Lung (tissue), 12 donors: ENCODE results near the gene TRMT61A. TPM values are rescaled to one million over a fixed set of nuclear protein-coding genes. Genes with fewer than 3 reads are reported as not detected.

Experiments
- ATAC-seq: fragments of 200-7000 bp; cut with Tn5 transposase; one replicate; pipeline ENCODE4 v1.9.1; 2020; ENCODE audit warnings: moderate number of reproducible peaks; ENCODE audit not compliant: insufficient read depth, low FRiP score
- DNase-seq, 3 donors: peaks; one replicate each; pipeline ENCODE4 v3.0.0-alpha.2; 2013 to 2017
- H3K27ac ChIP-seq, 2 donors: one replicate each; pipeline ENCODE4 v1.5.1; 2013; ENCODE audit warnings: mild to moderate bottlenecking in 2 of 2, moderate library complexity in 2 of 2, control low read depth in 1 of 2, inconsistent platforms in 1 of 2, low read depth in 1 of 2, low read length in 1 of 2
- H3K27me3 ChIP-seq, 3 donors: one replicate each; pipeline ENCODE4 v1.5.1; 2013; ENCODE audit warnings: low read length in 2 of 3; ENCODE audit not compliant: control insufficient read depth in 3 of 3, insufficient read depth in 3 of 3
- H3K36me3 ChIP-seq, 4 donors: one replicate each; pipeline ENCODE4 v1.5.1; 2013; ENCODE audit warnings: low read length in 4 of 4, mild to moderate bottlenecking in 1 of 4, moderate library complexity in 1 of 4; ENCODE audit not compliant: control insufficient read depth in 4 of 4, insufficient read depth in 4 of 4
- H3K4me1 ChIP-seq, 5 donors: one replicate each; pipeline ENCODE4 v1.5.1; 2013; ENCODE audit warnings: low read length in 5 of 5, mild to moderate bottlenecking in 2 of 5, moderate library complexity in 1 of 5; ENCODE audit not compliant: control insufficient read depth in 5 of 5, insufficient read depth in 5 of 5
- H3K4me3 ChIP-seq: one replicate; pipeline ENCODE4 v1.5.1; 2013; ENCODE audit warnings: mild to moderate bottlenecking, control low read depth, moderate library complexity
- H3K9ac ChIP-seq, 2 donors: one replicate each; pipeline ENCODE4 v1.5.1; 2013; ENCODE audit warnings: low read length in 2 of 2, control low read depth in 1 of 2; ENCODE audit not compliant: insufficient read depth in 1 of 2
- H3K9me3 ChIP-seq, 4 donors: one replicate each; pipeline ENCODE4 v1.5.1; 2013; ENCODE audit warnings: low read length in 3 of 4, mild to moderate bottlenecking in 1 of 4, moderate library complexity in 1 of 4; ENCODE audit not compliant: control insufficient read depth in 4 of 4, insufficient read depth in 3 of 4
- CTCF ChIP-seq: IDR thresholded peaks from 2 replicates; pipeline ENCODE4 v1.5.1; 2012; ENCODE audit warnings: mild to moderate bottlenecking; ENCODE audit errors: control extremely low read depth, extremely low read depth
- WGBS, 2 donors: extraction: QIAGEN DNeasy Blood & Tissue Kit; methylation state at CpG; one replicate each; pipeline ENCODE4 v1.1.7; 2013; 5-methylcytosine and 5-hydroxymethylcytosine counted together
- polyA plus RNA-seq, 2 donors: library from polyadenylated mRNA; stranded (reverse); fragments of 200-250 nt; gene quantifications; one replicate each; pipeline ENCODE4 v1.2.1, GENCODE V29; 2013
- total RNA-seq, 2 donors: library from RNA; depleted of rRNA in 1 of 2; stranded (reverse); fragments of >200 nt in 1 of 2; gene quantifications; one replicate each; pipeline ENCODE4 v1.2.1, GENCODE V29; 2014 to 2021
- donor health status: control.
- donor health status: control.
- donor health status: Bipolar disorder and iron deficiency.
- donor health status: healthy.
- donor health status: DM: yes; HTN: yes; CAD: no.

TRMT61A gene
- total and polyA plus RNA-seq, 4 donors, result 11.9 to 21.5 (median 16.0) TPM

GRCh38 chr14:103540821-103541708, 12.1 kb downstream of the TRMT61A start:
- Histone ChIP-seq H3K4me3 (no peak overlapping the region), H3K36me3 (peaks cover 0 to 2% (median 0%) of the 10 kb centered on the region in 4 donors), H3K27me3 (no peaks in the 10 kb centered on the region), H3K9ac (no peak overlapping the region), H3K4me1 (peaks cover 4 to 50% (median 38%) of the 10 kb centered on the region in 5 donors), H3K9me3 (no peaks in the 10 kb centered on the region), H3K27ac (peak overlapping the region in 1 of 2 donors; percentile 90)
- ATAC-seq (no peak), DNase-seq (no peak)
- 58 to 75% methylated on average over 17 of the region's 17 CpGs for WGBS, 2 donors
- TF ChIP-seq CTCF, result no peak

- DNase-seq, result peak in 1 of 3 donors; percentile 22
- Histone ChIP-seq H3K27ac (peak overlapping the region in 1 of 2 donors; percentile 90), H3K4me3 (no peak overlapping the region), H3K27me3 (no peaks in the 10 kb centered on the region), H3K9me3 (no peaks in the 10 kb centered on the region), H3K4me1 (peaks cover 4 to 50% (median 38%) of the 10 kb centered on the region in 5 donors), H3K36me3 (no peaks in the 10 kb centered on the region), H3K9ac (no peak overlapping the region)
- TF ChIP-seq CTCF, result no peak
- ATAC-seq, result no peak
- 65 to 75% methylated on average over 33 of the region's 33 CpGs for WGBS, 2 donors
These were observed 13.0 kb downstream of the TRMT61A start for GRCh38 chr14:103541709-103542604.

GRCh38 chr14:103542605-103543088, 13.7 kb downstream of the TRMT61A start:
- ATAC-seq, result no peak
- TF ChIP-seq CTCF, result no peak
- Histone ChIP-seq H3K9me3 (no peaks in the 10 kb centered on the region), H3K27ac (peak overlapping the region in 1 of 2 donors; percentile 90), H3K4me3 (no peak overlapping the region), H3K9ac (no peak overlapping the region), H3K4me1 (peaks cover 4 to 50% (median 38%) of the 10 kb centered on the region in 5 donors), H3K27me3 (no peaks in the 10 kb centered on the region), H3K36me3 (no peaks in the 10 kb centered on the region)
- WGBS, 2 donors, result 31 to 44% methylated on average over 15 to 18 of the region's 18 CpGs
- peak; percentile 62 to 73 (median 71) for DNase-seq
